ENCODE results near the gene ABCA8.
"Not testable (repeated sequence)": the region's sequence is repeated elsewhere in the genome, so short reads cannot be mapped to it uniquely, and the experiment has no call there.

ABCA8 gene

DNA sequence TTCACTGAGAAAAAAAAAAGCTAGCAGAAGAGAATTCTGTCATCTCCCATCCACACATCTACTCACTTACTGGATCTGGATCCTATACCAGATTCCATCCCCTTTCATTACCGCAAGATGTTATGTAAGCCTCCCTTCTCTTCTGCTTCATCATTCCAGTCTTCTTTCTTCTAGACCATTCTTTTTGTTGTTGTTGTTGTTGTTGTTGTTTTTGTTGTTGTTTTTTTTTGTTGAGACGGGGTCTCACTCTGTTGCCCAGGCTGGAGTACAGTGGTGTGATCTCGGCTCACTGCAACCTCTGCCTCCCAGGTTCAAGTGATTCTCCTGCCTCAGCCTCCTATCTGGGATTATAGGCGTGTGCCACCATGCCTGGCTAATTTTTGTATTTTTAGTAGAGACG, 131.0 kb downstream of the ABCA8 start:
- not testable (repeated sequence) for DNase-seq

DNA sequence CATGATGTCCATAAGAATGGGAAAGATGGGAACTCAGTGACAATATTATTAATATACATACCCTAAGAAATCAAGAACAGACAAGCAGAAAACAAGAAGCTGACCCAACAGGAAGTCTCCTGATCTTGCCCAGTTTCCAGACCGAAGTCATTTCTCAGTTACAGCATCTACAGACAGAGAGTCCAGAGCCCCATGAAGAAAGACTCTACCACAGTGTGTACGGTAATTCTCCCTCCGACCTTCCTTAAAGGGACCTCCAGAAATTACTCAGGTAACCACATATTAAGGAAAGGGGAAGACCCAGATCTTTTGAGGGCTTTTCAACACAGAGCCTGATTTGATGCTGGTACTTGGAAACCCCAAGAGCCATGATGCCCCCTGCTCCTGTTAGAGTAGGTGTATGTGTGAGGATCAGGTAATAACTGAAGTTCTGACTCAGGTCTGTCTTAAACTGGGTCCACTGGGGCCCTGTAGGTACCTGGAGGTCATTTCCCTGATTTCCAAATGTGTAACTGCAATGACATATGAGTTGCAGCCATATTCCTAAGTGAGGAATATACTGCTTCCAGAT, 132.4 kb downstream of the ABCA8 start:
- DNase-seq, result no peak

DNA sequence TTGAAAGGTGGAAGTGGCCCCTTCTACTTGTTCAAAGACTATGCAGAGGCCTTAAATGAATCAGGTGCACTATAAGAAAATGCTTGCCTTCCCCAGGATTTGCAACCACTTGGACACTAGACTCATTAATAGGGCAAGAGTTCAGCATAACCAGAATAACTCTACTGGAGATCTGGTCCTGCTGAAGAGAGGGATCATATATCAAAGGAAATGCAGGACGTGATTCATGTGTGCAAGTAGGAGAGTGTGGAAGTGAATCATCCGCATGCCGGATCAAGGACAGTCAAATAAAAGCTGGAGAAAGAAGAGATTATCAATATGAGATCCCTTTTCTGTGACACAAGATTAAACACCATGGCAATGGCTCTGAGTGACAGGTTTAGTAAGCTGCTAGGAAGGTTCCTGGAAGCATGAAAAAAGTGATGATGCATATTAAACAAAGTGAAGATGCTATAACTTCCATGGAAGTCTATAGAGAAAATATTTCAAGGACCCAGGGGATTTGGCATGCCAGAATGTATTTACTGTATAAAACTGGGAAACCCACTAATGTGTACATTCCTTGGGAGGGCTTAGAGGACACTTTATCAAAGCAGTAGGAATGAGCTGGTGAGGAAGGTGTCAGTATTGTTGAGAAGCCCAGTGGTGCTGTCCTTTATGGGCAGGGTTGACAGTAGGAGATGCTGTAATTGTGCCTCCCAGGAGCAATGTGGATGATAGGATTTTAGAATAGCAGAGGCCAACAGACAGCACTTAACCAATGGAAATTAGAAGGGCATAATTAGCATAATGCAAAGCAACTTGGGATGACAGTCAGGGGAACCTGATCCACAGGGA, 133.1 kb downstream of the ABCA8 start:
- no peak for DNase-seq

DNA sequence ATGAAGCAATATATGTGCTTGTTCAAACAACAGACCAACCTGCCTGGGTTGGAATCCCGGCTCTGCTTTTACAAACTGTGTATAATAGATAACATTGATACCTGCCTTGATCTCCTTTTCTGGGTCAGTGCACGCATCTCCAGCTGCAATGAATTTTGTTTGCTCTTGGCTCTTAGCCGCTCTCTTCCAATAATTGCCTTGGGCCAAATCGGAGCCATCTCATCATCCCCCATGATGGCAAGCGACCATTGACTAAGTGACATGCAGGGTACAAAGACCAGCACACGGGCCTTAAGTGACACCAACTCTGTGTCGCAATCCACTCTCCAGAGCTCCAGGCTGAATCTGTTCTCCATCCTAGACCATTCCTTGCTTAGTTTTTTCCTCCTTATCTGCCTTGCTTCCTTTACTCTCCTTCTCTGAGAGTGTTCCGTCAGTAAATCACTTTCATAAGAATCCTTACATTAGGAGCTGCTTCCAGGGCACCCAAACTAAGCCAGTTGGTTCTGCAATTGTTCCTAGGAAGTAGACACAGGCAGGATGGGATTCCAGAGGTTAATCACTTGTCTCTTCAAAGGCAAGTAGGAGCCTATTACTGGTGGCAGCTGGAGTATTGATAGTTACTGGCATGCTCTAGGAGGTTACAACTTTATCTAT, 134.2 kb downstream of the ABCA8 start:
- no peak for DNase-seq

DNA sequence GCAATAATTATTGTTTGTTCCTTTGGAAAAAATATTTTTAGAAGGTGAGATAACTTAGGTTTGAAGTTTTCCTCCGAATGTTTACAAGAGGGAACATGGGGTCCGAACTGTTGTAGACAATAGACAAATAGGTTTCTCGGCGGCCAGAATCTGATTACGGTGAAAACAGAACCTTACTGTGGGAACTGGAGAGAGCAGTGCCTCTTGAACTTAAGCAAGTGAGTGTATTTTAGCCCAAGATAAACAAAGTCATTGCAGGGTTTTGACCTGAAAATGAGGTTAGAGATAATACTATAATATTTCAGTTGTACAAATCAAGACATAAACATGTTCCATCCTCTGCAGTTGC, 134.7 kb downstream of the ABCA8 start:
- DNase-seq, result no peak

DNA sequence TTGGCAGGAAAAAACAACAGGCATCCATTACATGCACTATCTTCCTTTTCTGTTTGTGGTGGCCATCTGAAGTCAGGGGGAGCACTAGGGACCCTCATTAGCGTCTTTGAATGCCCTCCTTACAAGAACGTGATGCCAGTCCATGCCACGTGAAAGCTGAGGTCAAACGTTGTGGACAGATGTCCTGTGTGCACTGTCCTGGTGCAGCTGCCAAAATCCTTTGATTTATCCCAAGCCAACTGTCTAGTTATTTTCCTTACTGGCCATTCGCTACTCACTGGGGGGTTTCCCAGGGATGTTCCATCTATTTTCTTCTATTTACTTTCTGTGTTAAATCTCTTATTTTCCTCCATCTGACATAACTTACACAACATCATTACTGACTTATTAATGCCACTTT, 135.7 kb downstream of the ABCA8 start:
- no peak for DNase-seq

Data from effector CD8-positive, alpha-beta T cell (primary cell).